Liver (tissue), 9 donors: ENCODE results near the gene NSFL1C. TPM values are rescaled to one million over a fixed set of nuclear protein-coding genes. Genes with fewer than 3 reads are reported as not detected.
"Not testable (repeated sequence)": the region's sequence is repeated elsewhere in the genome, so short reads cannot be mapped to it uniquely, and the experiment has no call there.

Source experiments
- DNase-seq: peaks from one replicate; pipeline ENCODE4 v3.0.0-alpha.2; 2017; ENCODE audit warnings: low spot score
- H3K27ac ChIP-seq, 2 donors: one replicate each; pipeline ENCODE4 v1.7.0; 2013; ENCODE audit warnings: inconsistent platforms in 2 of 2, low read length in 2 of 2, control low read depth in 1 of 2, low read depth in 1 of 2, mild to moderate bottlenecking in 1 of 2
- H3K27me3 ChIP-seq, 4 donors: one replicate each; pipeline versions ENCODE4 v1.6.1 to v1.7.0; 2013; ENCODE audit warnings: low read length in 3 of 4, inconsistent platforms in 1 of 4, mild to moderate bottlenecking in 1 of 4, moderate library complexity in 1 of 4; ENCODE audit not compliant: control insufficient read depth in 4 of 4, insufficient read depth in 4 of 4
- H3K36me3 ChIP-seq, 4 donors: one replicate each; pipeline versions ENCODE4 v1.6.1 to v1.7.0; 2013; ENCODE audit warnings: low read length in 3 of 4, mild to moderate bottlenecking in 3 of 4, low read depth in 1 of 4, moderate library complexity in 1 of 4; ENCODE audit not compliant: control insufficient read depth in 4 of 4, insufficient read depth in 3 of 4
- H3K4me1 ChIP-seq, 4 donors: one replicate each; pipeline versions ENCODE4 v1.6.1 to v1.7.0; 2013; ENCODE audit warnings: low read length in 3 of 4, mild to moderate bottlenecking in 3 of 4, moderate library complexity in 1 of 4; ENCODE audit not compliant: control insufficient read depth in 4 of 4, insufficient read depth in 4 of 4
- H3K4me3 ChIP-seq, 3 donors: one replicate each; pipeline versions ENCODE4 v1.6.1 to v1.7.0; 2013; ENCODE audit warnings: low read length in 3 of 3, control low read depth in 1 of 3, low read depth in 1 of 3, mild to moderate bottlenecking in 1 of 3
- H3K9ac ChIP-seq, 2 donors: one replicate each; pipeline ENCODE4 v1.7.0; 2013; ENCODE audit warnings: low read length in 2 of 2, mild to moderate bottlenecking in 2 of 2, moderate library complexity in 2 of 2, control low read depth in 1 of 2, low read depth in 1 of 2
- H3K9me3 ChIP-seq, 4 donors: one replicate each; pipeline versions ENCODE4 v1.6.1 to v1.7.0; 2013; ENCODE audit warnings: low read length in 3 of 4; ENCODE audit not compliant: control insufficient read depth in 4 of 4
- EGR1 ChIP-seq, 2 donors: IDR thresholded peaks; 2 replicates each; pipeline ENCODE4 v1.6.1; 2016 to 2018; ENCODE audit warnings: antibody characterized with exemption in 2 of 2, low read depth in 2 of 2
- FOXA1 ChIP-seq: IDR thresholded peaks from 2 replicates; pipeline ENCODE4 v1.6.1; 2016; ENCODE audit warnings: antibody characterized with exemption
- FOXA2 ChIP-seq: IDR thresholded peaks from 2 replicates; pipeline ENCODE4 v1.6.1; 2016; ENCODE audit warnings: antibody characterized with exemption
- GABPA ChIP-seq, 2 donors: IDR thresholded peaks in 1 of 2; conservative IDR thresholded peaks in 1 of 2; 2 replicates each; pipeline ENCODE4 v1.6.1; 2016; ENCODE audit warnings: antibody characterized with exemption in 2 of 2, mild to moderate bottlenecking in 1 of 2, moderate library complexity in 1 of 2
- HNF4A ChIP-seq, 2 donors: conservative IDR thresholded peaks; 2 replicates each; pipeline ENCODE4 v1.6.1; 2016; ENCODE audit warnings: antibody characterized with exemption in 2 of 2, mild to moderate bottlenecking in 2 of 2
- HNF4G ChIP-seq: IDR thresholded peaks from 2 replicates; pipeline ENCODE4 v1.6.1; 2016; ENCODE audit warnings: antibody characterized with exemption
- JUND ChIP-seq, 2 donors: IDR thresholded peaks; 2 replicates each; pipeline ENCODE4 v1.6.1; 2016; ENCODE audit warnings: antibody characterized with exemption in 2 of 2
- NR2F2 ChIP-seq: IDR thresholded peaks from 2 replicates; pipeline ENCODE4 v1.6.1; 2016; ENCODE audit warnings: antibody characterized with exemption
- RAD21 ChIP-seq, 2 donors: IDR thresholded peaks; 2 replicates each; pipeline ENCODE4 v1.6.1; 2016; ENCODE audit warnings: antibody characterized with exemption in 2 of 2, mild to moderate bottlenecking in 2 of 2
- RXRA ChIP-seq, 2 donors: IDR thresholded peaks; 2 replicates each; pipeline ENCODE4 v1.6.1; 2017 to 2018; ENCODE audit warnings: antibody characterized with exemption in 2 of 2, mild to moderate bottlenecking in 1 of 2
- SP1 ChIP-seq: IDR thresholded peaks from 2 replicates; pipeline ENCODE4 v1.6.1; 2018; ENCODE audit warnings: antibody characterized with exemption, mild to moderate bottlenecking
- TAF1 ChIP-seq: conservative IDR thresholded peaks from 2 replicates; pipeline ENCODE4 v1.6.1; 2016; ENCODE audit warnings: antibody characterized with exemption, mild to moderate bottlenecking
- YY1 ChIP-seq: IDR thresholded peaks from 2 replicates; pipeline ENCODE4 v1.6.1; 2016; ENCODE audit warnings: antibody characterized with exemption, mild to moderate bottlenecking
- WGBS: extraction: QIAGEN DNeasy Blood & Tissue Kit; methylation state at CpG from one replicate; pipeline ENCODE4 v1.1.7; 2013; 5-methylcytosine and 5-hydroxymethylcytosine counted together
- polyA plus RNA-seq, 2 donors: library from polyadenylated mRNA; stranded (reverse) in 1 of 2; unstranded in 1 of 2; fragments of 200-250 nt in 1 of 2; fragments of >200 nt in 1 of 2; fragmentation: Nextera tagmentation in 1 of 2; extraction: Ambion mirVana in 1 of 2; gene quantifications; one replicate each; pipeline versions ENCODE4 v1.2.1 to v1.2.3, GENCODE V29; 2013 to 2015
- total RNA-seq, 2 donors: library from RNA; depleted of rRNA; stranded (reverse); fragments of >200 nt; gene quantifications; one replicate each; pipeline ENCODE4 v1.2.3, GENCODE V29; 2014
- TF ChIP-seq, protein P1 (sequence below): IDR thresholded peaks from 2 replicates; pipeline ENCODE4 v1.6.1; 2016; ENCODE audit warnings: antibody characterized with exemption
- TF ChIP-seq, protein P2 (sequence below): IDR thresholded peaks from 2 replicates; pipeline ENCODE4 v1.6.1; 2016; ENCODE audit warnings: antibody characterized with exemption
- TF ChIP-seq, protein P3 (sequence below): IDR thresholded peaks from 2 replicates; pipeline ENCODE4 v1.6.1; 2016; ENCODE audit warnings: antibody characterized with exemption
- TF ChIP-seq, protein P4 (sequence below): IDR thresholded peaks from 2 replicates; pipeline ENCODE4 v1.6.1; 2016; ENCODE audit warnings: antibody characterized with exemption, mild to moderate bottlenecking
- donor health status: healthy.
- donor health status: healthy.
- donor health status: healthy.
- donor health status: healthy.
- donor health status: healthy.

NSFL1C gene
- total and polyA plus RNA-seq, 4 donors: 13.7 to 49.0 (median 34.7) TPM

DNA sequence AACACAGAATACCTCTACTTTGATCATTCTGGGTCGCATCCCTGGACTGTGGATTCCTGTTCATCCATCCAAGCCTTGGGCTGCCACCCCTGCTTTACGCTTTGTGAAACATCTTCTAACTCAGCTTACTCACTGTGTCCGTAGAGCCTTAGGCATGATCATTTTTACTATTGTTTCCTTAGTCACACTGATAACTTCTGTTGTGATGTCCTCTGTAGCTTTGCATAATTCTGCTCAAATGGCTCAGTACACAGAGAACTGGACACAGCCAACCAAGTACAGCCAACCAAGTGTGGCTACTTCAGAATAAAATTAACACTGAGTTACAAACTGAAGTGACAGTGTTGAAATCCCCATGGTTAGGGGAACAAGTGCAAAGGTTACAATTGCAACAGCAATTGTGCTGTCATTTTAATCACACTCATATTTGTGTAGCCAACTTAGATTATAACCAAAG lies 65.2 kb downstream of the NSFL1C start (continued):
- peak; percentile 92 for TF ChIP-seq FOXA1
- TF ChIP-seq FOXA2: peak; percentile 93
- TF ChIP-seq NR2F2: no peak
- TF ChIP-seq HNF4G: peak; percentile 68

DNA sequence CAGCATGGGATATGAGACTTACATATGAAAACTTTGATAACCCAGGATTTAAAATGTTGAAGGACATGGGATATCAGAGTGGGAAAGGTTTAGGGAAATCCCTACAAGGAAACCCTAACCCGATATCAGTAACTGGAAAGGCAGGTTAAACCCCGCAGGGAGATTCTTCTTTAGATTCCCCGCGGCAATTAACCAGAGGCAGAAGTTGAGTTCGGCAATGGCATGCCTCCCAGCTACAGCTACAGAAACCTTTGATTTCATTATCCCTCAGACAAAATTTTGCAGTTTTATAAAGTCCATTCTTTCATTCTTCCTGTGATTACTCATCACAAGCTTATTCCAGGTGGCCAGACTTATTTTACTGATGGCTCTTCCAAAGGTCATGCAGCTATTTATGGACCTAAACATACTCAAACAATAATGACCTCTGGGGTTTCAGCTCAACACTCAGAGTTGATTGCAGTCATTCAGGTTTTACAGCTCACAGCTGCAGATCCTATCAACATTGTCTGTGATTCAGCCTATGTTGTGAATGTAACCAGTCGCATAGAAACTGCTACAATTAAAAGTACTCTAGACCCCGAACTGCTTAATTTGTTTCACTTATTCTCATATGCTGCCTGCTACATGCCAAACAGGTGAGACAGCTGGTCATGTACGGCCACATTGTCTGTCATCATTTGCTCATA lies 66.8 kb downstream of the NSFL1C start:
- 49% methylated on average over 8 of the region's 8 CpGs for WGBS
- H3K9me3 ChIP-seq, H3K4me3 ChIP-seq, H3K36me3 ChIP-seq, H3K27me3 ChIP-seq, H3K9ac ChIP-seq, DNase-seq: not testable (repeated sequence)
- Histone ChIP-seq H3K4me1 (peaks cover 6 to 27% (median 16%) of the 10 kb centered on the region in 4 donors), H3K27ac (peak overlapping the region; percentile 88 to 95)
- TF ChIP-seq HNF4A (conservative IDR thresholded peaks at IDR 0.05) (peak; percentile 78 to 84), RXRA (IDR thresholded peaks at IDR 0.05) (peak; percentile 75 to 81), TAF1 (peak; percentile 55), JUND (IDR thresholded peaks at IDR 0.05) (peak in 1 of 2 donors; percentile 77), RAD21 (IDR thresholded peaks at IDR 0.05) (peak; percentile 24 to 32), YY1 (peak; percentile 58), FOXA2 (peak; percentile 45), GABPA (IDR thresholded peaks at IDR 0.05 in 1 of 2, conservative IDR thresholded peaks at IDR 0.05 in 1 of 2) (peak in 1 of 2 donors; percentile 56), SP1 (peak; percentile 82), EGR1 (IDR thresholded peaks at IDR 0.05; ENCODE audit: low read depth in 2 of 2) (peak in 1 of 2 donors; percentile 12)
- TF ChIP-seq, protein P1, sequence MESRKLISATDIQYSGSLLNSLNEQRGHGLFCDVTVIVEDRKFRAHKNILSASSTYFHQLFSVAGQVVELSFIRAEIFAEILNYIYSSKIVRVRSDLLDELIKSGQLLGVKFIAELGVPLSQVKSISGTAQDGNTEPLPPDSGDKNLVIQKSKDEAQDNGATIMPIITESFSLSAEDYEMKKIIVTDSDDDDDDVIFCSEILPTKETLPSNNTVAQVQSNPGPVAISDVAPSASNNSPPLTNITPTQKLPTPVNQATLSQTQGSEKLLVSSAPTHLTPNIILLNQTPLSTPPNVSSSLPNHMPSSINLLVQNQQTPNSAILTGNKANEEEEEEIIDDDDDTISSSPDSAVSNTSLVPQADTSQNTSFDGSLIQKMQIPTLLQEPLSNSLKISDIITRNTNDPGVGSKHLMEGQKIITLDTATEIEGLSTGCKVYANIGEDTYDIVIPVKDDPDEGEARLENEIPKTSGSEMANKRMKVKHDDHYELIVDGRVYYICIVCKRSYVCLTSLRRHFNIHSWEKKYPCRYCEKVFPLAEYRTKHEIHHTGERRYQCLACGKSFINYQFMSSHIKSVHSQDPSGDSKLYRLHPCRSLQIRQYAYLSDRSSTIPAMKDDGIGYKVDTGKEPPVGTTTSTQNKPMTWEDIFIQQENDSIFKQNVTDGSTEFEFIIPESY: peak; percentile 36
- TF ChIP-seq, protein P2, sequence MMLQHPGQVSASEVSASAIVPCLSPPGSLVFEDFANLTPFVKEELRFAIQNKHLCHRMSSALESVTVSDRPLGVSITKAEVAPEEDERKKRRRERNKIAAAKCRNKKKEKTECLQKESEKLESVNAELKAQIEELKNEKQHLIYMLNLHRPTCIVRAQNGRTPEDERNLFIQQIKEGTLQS: peak; percentile 68
- TF ChIP-seq, protein P3, sequence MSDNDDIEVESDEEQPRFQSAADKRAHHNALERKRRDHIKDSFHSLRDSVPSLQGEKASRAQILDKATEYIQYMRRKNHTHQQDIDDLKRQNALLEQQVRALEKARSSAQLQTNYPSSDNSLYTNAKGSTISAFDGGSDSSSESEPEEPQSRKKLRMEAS: peak; percentile 49
- TF ChIP-seq, protein P4, sequence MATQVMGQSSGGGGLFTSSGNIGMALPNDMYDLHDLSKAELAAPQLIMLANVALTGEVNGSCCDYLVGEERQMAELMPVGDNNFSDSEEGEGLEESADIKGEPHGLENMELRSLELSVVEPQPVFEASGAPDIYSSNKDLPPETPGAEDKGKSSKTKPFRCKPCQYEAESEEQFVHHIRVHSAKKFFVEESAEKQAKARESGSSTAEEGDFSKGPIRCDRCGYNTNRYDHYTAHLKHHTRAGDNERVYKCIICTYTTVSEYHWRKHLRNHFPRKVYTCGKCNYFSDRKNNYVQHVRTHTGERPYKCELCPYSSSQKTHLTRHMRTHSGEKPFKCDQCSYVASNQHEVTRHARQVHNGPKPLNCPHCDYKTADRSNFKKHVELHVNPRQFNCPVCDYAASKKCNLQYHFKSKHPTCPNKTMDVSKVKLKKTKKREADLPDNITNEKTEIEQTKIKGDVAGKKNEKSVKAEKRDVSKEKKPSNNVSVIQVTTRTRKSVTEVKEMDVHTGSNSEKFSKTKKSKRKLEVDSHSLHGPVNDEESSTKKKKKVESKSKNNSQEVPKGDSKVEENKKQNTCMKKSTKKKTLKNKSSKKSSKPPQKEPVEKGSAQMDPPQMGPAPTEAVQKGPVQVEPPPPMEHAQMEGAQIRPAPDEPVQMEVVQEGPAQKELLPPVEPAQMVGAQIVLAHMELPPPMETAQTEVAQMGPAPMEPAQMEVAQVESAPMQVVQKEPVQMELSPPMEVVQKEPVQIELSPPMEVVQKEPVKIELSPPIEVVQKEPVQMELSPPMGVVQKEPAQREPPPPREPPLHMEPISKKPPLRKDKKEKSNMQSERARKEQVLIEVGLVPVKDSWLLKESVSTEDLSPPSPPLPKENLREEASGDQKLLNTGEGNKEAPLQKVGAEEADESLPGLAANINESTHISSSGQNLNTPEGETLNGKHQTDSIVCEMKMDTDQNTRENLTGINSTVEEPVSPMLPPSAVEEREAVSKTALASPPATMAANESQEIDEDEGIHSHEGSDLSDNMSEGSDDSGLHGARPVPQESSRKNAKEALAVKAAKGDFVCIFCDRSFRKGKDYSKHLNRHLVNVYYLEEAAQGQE: peak; percentile 41

DNA sequence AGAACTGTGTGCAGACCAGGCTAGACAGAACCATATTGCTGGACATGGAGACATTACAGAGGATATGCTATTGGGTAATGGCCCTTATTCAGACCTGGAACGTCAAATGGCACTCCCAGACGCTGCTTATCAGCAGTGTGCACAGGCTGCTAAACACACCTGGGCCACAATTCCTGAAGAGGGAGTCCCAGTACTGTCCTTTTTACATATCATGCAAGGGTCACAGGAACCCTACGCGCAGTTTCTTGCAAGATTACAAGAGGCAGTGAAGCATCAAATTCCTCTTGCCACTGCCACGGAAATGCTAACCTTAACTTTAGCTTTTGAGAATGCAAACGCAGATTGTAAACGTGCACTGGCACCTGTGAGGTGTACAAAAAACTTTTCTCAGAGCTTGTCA lies 68.5 kb downstream of the NSFL1C start:
- WGBS: 68% methylated on average over 7 of the region's 7 CpGs
- H3K4me1 ChIP-seq: peaks cover 6 to 33% (median 21%) of the 10 kb centered on the region in 4 donors
- H3K27ac ChIP-seq, H3K27me3 ChIP-seq, H3K9ac ChIP-seq, H3K36me3 ChIP-seq, H3K9me3 ChIP-seq, DNase-seq, H3K4me3 ChIP-seq: not testable (repeated sequence)
